ENCODE results near the gene NKD1. TPM values are rescaled to one million over a fixed set of nuclear protein-coding genes. Genes with fewer than 3 reads are reported as not detected.

Gene NKD1
- total RNA-seq, 1 donor from 2014 or later = 2.1 TPM

DNA sequence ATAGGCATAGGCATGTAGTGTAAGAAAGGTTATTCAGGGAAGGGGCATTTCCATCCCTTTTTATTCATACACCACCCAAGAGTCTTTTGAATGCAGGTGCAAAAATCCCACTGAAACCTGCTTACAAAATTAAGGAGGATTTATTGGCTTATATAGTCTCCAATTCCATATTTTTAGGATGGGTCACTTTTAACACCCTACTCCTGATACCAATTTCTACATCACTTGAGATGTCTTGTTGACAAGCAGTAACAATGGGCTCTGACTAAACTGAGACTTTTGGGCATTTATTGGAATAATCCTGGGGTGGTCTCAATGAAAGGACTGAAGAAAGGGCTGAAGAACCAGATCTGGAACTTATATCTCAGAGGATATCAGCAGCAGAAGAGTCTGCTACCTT lies 18.9 kb upstream of the NKD1 start:
- no peak overlapping the region for H3K4me3 ChIP-seq (ENCODE audit: low read length in 3 of 3)
- peaks cover 0 to 6% (median 3%) of the 10 kb centered on the region in 3 donors for H3K9me3 ChIP-seq (ENCODE audit: control insufficient read depth in 3 of 3, low read length in 3 of 3)
- no peak overlapping the region for H3K27ac ChIP-seq (ENCODE audit: low read depth, low read length)
- no peaks in the 10 kb centered on the region for H3K36me3 ChIP-seq (ENCODE audit: control insufficient read depth in 3 of 3, insufficient read depth in 3 of 3, low read length in 3 of 3)
- no peak overlapping the region for H3K9ac ChIP-seq (ENCODE audit: low read depth in 1 of 3, low read length in 3 of 3)
- peaks cover 5 to 8% (median 6%) of the 10 kb centered on the region in 3 donors for H3K27me3 ChIP-seq (ENCODE audit: control insufficient read depth in 3 of 3, insufficient read depth in 3 of 3, low read length in 3 of 3)
- H3K4me1 ChIP-seq (ENCODE audit: control insufficient read depth in 3 of 3, insufficient read depth in 3 of 3, low read length in 3 of 3) = no peaks in the 10 kb centered on the region

DNA sequence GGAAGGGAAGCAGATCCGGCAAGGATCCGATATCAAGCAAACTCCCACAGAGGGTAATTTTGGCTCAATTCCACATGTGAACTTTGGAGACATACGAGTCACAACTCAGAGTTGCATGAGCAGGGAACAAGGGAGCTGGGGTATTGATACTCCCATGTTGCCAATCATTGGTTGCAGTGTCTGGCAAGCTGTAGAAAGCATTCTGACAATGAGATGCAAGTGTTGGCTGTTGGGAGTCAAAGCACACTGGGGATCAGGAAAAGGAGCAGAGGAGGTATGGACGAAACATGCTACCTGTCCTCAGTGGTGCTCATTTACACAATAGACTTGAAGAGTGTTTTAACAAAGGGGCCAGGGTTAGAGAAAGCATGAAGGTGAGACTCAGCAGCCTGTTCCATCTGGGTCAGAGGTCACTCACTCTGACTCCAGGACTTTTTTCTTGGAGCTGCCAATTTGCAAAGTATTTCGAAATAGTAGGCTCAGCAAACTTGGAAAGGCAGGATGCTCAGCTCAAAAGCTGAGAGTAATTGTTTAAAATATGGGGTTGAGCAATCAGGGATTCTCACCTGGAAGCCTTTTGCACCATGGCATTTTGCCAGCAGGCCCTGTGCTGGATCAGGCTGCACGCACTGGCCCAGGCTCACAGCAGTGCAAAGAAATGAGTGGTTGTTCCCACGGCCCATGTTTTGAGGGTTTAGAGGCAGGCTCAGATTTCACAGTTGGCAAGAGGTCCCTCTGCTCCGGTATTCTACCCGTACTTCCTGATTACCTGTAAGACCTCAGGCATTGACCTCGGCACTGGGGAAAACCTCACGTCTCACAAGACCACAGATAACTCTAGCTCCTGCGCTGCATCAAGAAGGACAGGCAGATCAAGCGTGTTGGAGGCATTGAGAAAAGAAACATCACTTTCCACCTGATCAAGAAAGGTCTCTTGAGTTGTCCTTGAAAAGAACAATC lies 17.6 kb upstream of the NKD1 start:
- Histone ChIP-seq H3K9me3 (ENCODE audit: control insufficient read depth in 3 of 3, low read length in 3 of 3) (peaks cover 2 to 8% (median 6%) of the 10 kb centered on the region in 3 donors), H3K4me3 (ENCODE audit: low read length in 3 of 3) (no peak overlapping the region), H3K4me1 (ENCODE audit: control insufficient read depth in 3 of 3, insufficient read depth in 3 of 3, low read length in 3 of 3) (no peaks in the 10 kb centered on the region), H3K27me3 (ENCODE audit: control insufficient read depth in 3 of 3, insufficient read depth in 3 of 3, low read length in 3 of 3) (peaks cover 3 to 11% (median 6%) of the 10 kb centered on the region in 3 donors), H3K36me3 (ENCODE audit: control insufficient read depth in 3 of 3, insufficient read depth in 3 of 3, low read length in 3 of 3) (no peaks in the 10 kb centered on the region), H3K27ac (ENCODE audit: low read depth, low read length) (no peak overlapping the region), H3K9ac (ENCODE audit: low read depth in 1 of 3, low read length in 3 of 3) (no peak overlapping the region)

DNA sequence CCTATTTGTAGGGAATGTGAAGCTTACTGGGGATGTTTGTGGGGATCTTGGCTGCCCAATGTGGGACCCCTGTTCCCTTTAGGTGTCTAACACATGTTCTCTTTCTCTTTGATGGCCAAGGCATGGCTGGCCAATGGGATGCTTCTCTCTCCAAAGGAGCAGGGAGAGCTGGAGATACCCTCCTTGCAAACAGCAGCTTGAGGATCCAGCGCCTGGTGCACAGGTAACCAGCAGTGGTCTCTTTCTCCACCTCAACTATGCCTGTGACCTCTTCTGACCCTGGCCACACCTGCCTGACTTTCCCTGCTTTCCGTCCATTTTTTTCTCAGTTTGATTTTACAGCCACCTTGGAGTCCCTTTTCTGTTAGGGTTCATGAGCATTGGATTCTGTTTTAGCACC lies 16.8 kb upstream of the NKD1 start:
- Histone ChIP-seq H3K9me3 (ENCODE audit: control insufficient read depth in 3 of 3, low read length in 3 of 3) (peaks cover 2 to 9% (median 6%) of the 10 kb centered on the region in 3 donors), H3K27me3 (ENCODE audit: control insufficient read depth in 3 of 3, insufficient read depth in 3 of 3, low read length in 3 of 3) (peaks cover 3 to 9% (median 4%) of the 10 kb centered on the region in 3 donors), H3K9ac (ENCODE audit: low read depth in 1 of 3, low read length in 3 of 3) (no peak overlapping the region), H3K4me3 (ENCODE audit: low read length in 3 of 3) (no peak overlapping the region), H3K36me3 (ENCODE audit: control insufficient read depth in 3 of 3, insufficient read depth in 3 of 3, low read length in 3 of 3) (no peaks in the 10 kb centered on the region), H3K27ac (ENCODE audit: low read depth, low read length) (no peak overlapping the region), H3K4me1 (ENCODE audit: control insufficient read depth in 3 of 3, insufficient read depth in 3 of 3, low read length in 3 of 3) (no peaks in the 10 kb centered on the region)

DNA sequence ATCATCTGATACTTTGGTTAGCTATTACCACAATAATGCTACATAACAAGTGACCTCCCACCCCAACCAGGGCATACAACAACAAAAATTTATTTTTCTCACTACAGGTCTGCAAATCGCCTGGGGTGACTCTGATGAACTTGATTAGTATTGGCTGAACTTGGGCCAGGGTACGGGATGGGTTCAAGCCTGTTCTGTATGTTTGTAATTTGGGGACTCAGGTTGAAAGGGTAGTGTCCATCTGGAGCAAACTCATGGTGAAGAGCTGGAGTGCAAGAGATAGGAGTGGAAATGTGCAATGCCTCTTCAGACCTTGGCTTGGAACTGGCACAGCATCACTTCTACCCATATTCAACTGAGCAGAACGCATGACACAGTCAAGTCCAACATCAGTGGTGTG lies 16.3 kb upstream of the NKD1 start:
- Histone ChIP-seq H3K27ac (ENCODE audit: low read depth, low read length) (no peak overlapping the region), H3K36me3 (ENCODE audit: control insufficient read depth in 3 of 3, insufficient read depth in 3 of 3, low read length in 3 of 3) (no peaks in the 10 kb centered on the region), H3K27me3 (ENCODE audit: control insufficient read depth in 3 of 3, insufficient read depth in 3 of 3, low read length in 3 of 3) (peaks cover 0 to 9% (median 3%) of the 10 kb centered on the region in 3 donors), H3K4me1 (ENCODE audit: control insufficient read depth in 3 of 3, insufficient read depth in 3 of 3, low read length in 3 of 3) (no peaks in the 10 kb centered on the region), H3K4me3 (ENCODE audit: low read length in 3 of 3) (no peak overlapping the region), H3K9me3 (ENCODE audit: control insufficient read depth in 3 of 3, low read length in 3 of 3) (peaks cover 2 to 9% (median 6%) of the 10 kb centered on the region in 3 donors), H3K9ac (ENCODE audit: low read depth in 1 of 3, low read length in 3 of 3) (no peak overlapping the region)

DNA sequence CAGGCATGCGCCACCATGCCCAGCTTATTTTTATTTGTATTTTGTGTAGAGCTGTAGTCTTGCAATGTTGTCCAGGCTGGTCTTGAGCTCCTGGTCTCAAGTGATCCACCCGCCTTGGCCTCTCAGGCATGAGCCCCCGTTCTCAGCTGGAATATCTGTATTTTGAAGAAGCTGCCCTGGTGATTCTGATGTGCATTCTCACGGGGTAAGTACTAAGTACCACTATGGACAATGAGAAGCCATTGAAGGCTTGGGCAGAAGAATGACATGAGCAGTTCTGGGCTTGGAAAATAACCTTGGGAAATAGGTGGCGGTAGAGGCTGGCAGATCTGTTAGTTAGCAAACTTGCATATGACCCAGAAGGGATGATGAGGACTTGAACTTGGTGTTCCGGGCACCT lies 15.6 kb upstream of the NKD1 start:
- no peaks in the 10 kb centered on the region for H3K4me1 ChIP-seq (ENCODE audit: control insufficient read depth in 3 of 3, insufficient read depth in 3 of 3, low read length in 3 of 3)
- no peak overlapping the region for H3K27ac ChIP-seq (ENCODE audit: low read depth, low read length)
- H3K36me3 ChIP-seq (ENCODE audit: control insufficient read depth in 3 of 3, insufficient read depth in 3 of 3, low read length in 3 of 3) = no peaks in the 10 kb centered on the region
- H3K27me3 ChIP-seq (ENCODE audit: control insufficient read depth in 3 of 3, insufficient read depth in 3 of 3, low read length in 3 of 3) = peaks cover 0 to 9% (median 3%) of the 10 kb centered on the region in 3 donors
- peaks cover 2 to 9% (median 6%) of the 10 kb centered on the region in 3 donors for H3K9me3 ChIP-seq (ENCODE audit: control insufficient read depth in 3 of 3, low read length in 3 of 3)
- no peak overlapping the region for H3K4me3 ChIP-seq (ENCODE audit: low read length in 3 of 3)
- no peak overlapping the region for H3K9ac ChIP-seq (ENCODE audit: low read depth in 1 of 3, low read length in 3 of 3)

DNA sequence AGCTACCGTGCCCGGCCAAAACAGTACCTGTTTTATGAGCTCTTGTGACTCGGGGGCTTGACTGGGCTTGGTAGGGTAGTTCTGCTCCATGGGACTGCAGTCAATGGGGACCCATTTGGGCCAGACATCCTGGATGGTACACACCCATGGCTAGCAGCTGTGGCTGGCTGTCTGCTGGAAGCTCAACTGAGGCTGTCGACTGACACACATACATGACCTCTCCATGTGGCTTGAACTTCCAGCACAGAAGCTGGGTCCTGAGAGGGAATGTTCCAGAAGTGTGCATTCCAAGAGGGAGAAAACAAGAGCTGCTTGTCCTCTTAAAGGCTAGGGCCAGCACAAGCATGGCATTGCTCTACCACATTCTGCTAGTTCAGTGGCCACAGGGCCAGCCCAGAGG lies 14.9 kb upstream of the NKD1 start:
- Histone ChIP-seq H3K4me1 (ENCODE audit: control insufficient read depth in 3 of 3, insufficient read depth in 3 of 3, low read length in 3 of 3) (no peaks in the 10 kb centered on the region), H3K36me3 (ENCODE audit: control insufficient read depth in 3 of 3, insufficient read depth in 3 of 3, low read length in 3 of 3) (no peaks in the 10 kb centered on the region), H3K9ac (ENCODE audit: low read depth in 1 of 3, low read length in 3 of 3) (no peak overlapping the region), H3K27ac (ENCODE audit: low read depth, low read length) (no peak overlapping the region), H3K9me3 (ENCODE audit: control insufficient read depth in 3 of 3, low read length in 3 of 3) (peaks cover 2 to 9% (median 6%) of the 10 kb centered on the region in 3 donors), H3K27me3 (ENCODE audit: control insufficient read depth in 3 of 3, insufficient read depth in 3 of 3, low read length in 3 of 3) (peaks cover 0 to 9% (median 3%) of the 10 kb centered on the region in 3 donors), H3K4me3 (ENCODE audit: low read length in 3 of 3) (no peak overlapping the region)

DNA sequence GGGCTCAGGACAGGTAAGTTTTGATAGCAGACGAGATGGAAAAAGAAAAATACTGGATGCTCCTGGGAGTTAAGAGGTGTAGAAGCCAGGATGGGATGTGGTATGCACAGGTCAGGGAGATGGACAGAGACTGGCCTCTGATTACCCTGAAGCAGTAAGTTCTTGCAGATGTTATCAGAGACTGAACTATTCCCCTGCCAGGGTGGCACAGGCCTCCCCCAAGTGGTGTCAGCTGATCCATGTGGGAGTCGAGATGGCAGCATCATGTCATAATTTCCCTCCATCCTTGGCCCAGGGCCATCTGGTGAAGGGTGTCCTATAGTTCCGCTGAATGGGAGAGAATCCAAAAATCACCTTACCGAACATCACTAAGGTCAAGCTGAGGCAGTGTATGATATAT lies 14.1 kb upstream of the NKD1 start:
- Histone ChIP-seq H3K27ac (ENCODE audit: low read depth, low read length) (no peak overlapping the region), H3K9ac (ENCODE audit: low read depth in 1 of 3, low read length in 3 of 3) (no peak overlapping the region), H3K36me3 (ENCODE audit: control insufficient read depth in 3 of 3, insufficient read depth in 3 of 3, low read length in 3 of 3) (no peaks in the 10 kb centered on the region), H3K4me3 (ENCODE audit: low read length in 3 of 3) (no peak overlapping the region), H3K27me3 (ENCODE audit: control insufficient read depth in 3 of 3, insufficient read depth in 3 of 3, low read length in 3 of 3) (peaks cover 0 to 9% (median 3%) of the 10 kb centered on the region in 3 donors), H3K9me3 (ENCODE audit: control insufficient read depth in 3 of 3, low read length in 3 of 3) (peaks cover 2 to 9% (median 6%) of the 10 kb centered on the region in 3 donors), H3K4me1 (ENCODE audit: control insufficient read depth in 3 of 3, insufficient read depth in 3 of 3, low read length in 3 of 3) (no peaks in the 10 kb centered on the region)

DNA sequence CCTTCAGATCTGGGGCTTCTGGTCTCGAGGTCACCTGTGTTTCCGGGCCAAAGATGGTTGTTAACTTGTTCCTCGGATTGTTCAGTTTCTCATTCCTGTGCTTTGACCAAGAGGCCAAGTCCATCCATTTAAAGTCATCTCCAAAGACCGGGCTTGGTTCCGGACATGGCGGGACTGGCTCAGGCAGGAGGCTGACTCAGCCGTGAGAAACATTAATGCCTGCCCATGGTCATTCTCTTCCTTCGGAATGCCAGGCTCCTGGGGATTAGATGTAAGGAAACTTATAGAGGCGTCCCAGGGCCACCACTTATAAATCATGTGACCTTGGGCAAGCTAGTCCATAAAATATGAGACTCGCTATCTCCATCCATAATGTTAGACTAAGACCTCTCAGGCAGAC lies 13.6 kb upstream of the NKD1 start:
- H3K9ac ChIP-seq (ENCODE audit: low read depth in 1 of 3, low read length in 3 of 3) = no peak overlapping the region
- no peak overlapping the region for H3K4me3 ChIP-seq (ENCODE audit: low read length in 3 of 3)
- H3K4me1 ChIP-seq (ENCODE audit: control insufficient read depth in 3 of 3, insufficient read depth in 3 of 3, low read length in 3 of 3) = no peaks in the 10 kb centered on the region
- peaks cover 2 to 6% (median 5%) of the 10 kb centered on the region in 3 donors for H3K9me3 ChIP-seq (ENCODE audit: control insufficient read depth in 3 of 3, low read length in 3 of 3)
- no peaks in the 10 kb centered on the region for H3K36me3 ChIP-seq (ENCODE audit: control insufficient read depth in 3 of 3, insufficient read depth in 3 of 3, low read length in 3 of 3)
- no peak overlapping the region for H3K27ac ChIP-seq (ENCODE audit: low read depth, low read length)
- H3K27me3 ChIP-seq (ENCODE audit: control insufficient read depth in 3 of 3, insufficient read depth in 3 of 3, low read length in 3 of 3) = peaks cover 0 to 9% (median 3%) of the 10 kb centered on the region in 3 donors

DNA sequence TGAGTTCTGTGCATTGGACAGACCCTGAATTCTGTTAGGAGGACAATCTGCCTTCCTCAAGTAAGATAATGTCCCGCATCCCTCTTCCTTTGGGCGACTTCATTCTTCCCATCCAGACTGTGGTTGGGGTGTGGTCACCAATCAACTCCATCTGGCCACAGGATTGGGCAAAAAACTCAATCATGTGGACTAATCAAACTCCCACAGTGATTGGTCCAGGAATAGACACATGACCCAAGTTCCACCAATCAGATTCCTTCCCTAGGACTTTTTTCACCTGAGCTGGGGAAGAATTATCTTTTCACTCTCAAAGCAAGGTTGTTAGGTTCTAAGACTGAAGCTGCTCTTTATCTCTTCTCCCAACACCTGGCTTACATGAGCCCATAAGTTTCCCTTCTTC lies 13.2 kb upstream of the NKD1 start:
- no peaks in the 10 kb centered on the region for H3K36me3 ChIP-seq (ENCODE audit: control insufficient read depth in 3 of 3, insufficient read depth in 3 of 3, low read length in 3 of 3)
- peaks cover 2 to 5% (median 4%) of the 10 kb centered on the region in 3 donors for H3K9me3 ChIP-seq (ENCODE audit: control insufficient read depth in 3 of 3, low read length in 3 of 3)
- peaks cover 0 to 9% (median 3%) of the 10 kb centered on the region in 3 donors for H3K27me3 ChIP-seq (ENCODE audit: control insufficient read depth in 3 of 3, insufficient read depth in 3 of 3, low read length in 3 of 3)
- H3K4me3 ChIP-seq (ENCODE audit: low read length in 3 of 3) = no peak overlapping the region
- no peak overlapping the region for H3K9ac ChIP-seq (ENCODE audit: low read depth in 1 of 3, low read length in 3 of 3)
- H3K27ac ChIP-seq (ENCODE audit: low read depth, low read length) = no peak overlapping the region
- no peaks in the 10 kb centered on the region for H3K4me1 ChIP-seq (ENCODE audit: control insufficient read depth in 3 of 3, insufficient read depth in 3 of 3, low read length in 3 of 3)

Data from skeletal muscle tissue (tissue), 4 donors.